Activated naive CD4-positive, alpha-beta T cell treated with anti-CD3 and anti-CD28 coated beads for 36 hours (primary cell): ENCODE results near the gene HMGXB3. TPM values are rescaled to one million over a fixed set of nuclear protein-coding genes. Genes with fewer than 3 reads are reported as not detected.
"Not testable (repeated sequence)": the region's sequence is repeated elsewhere in the genome, so short reads cannot be mapped to it uniquely, and the experiment has no call there.

ENCODE experiments used
- CTCF ChIA-PET: fragments of 350-600 bp; sonication (Branson Sonifier 250); formaldehyde crosslinking; loops from one replicate; lab custom pipeline; 2021; ENCODE audit warnings: antibody characterized with exemption; lab: Charles Lee
- DNase-seq: peaks from one replicate; pipeline ENCODE4 v3.0.0-alpha.2; 2020
- H3K27ac Mint-ChIP-seq: one replicate; pipeline ENCODE4 v1.8.0; 2021; ENCODE audit warnings: mild to moderate bottlenecking, mixed read lengths
- H3K27me3 Mint-ChIP-seq: one replicate; pipeline ENCODE4 v1.8.0; 2021; ENCODE audit warnings: low read depth, mixed read lengths
- H3K36me3 Mint-ChIP-seq: one replicate; pipeline ENCODE4 v1.8.0; 2021; ENCODE audit warnings: low read depth, mixed read lengths
- H3K4me1 Mint-ChIP-seq: one replicate; pipeline ENCODE4 v1.8.0; 2021; ENCODE audit warnings: low read depth, mixed read lengths
- H3K4me3 Mint-ChIP-seq: one replicate; pipeline ENCODE4 v1.8.0; 2021; ENCODE audit warnings: mild to moderate bottlenecking, moderate library complexity, mixed read lengths
- H3K9me3 Mint-ChIP-seq: one replicate; pipeline ENCODE4 v1.8.0; 2021; ENCODE audit warnings: mixed read lengths
- intact Hi-C: fragments of 100-400 bp; cut with micrococcal nuclease; formaldehyde crosslinking; loops from one replicate; pipeline ENCODE4 v1.15.1; 2023
- total RNA-seq, 2 experiments: library from RNA; stranded (reverse); gene quantifications; one replicate each; pipeline ENCODE4 v1.2.3, GENCODE V29; 2021

The HMGXB3 gene
- total RNA-seq, 2 experiments from 2014 or later = 24.3 to 26.8 TPM

GRCh38 chr5:150024346-150024984 lies 23.9 kb downstream of the HMGXB3 start:
- H3K4me3 Mint-ChIP-seq = no peak overlapping the region
- H3K36me3 Mint-ChIP-seq = peaks cover 38% of the 10 kb centered on the region
- peaks cover 13% of the 10 kb centered on the region for H3K4me1 Mint-ChIP-seq
- no peaks in the 10 kb centered on the region for H3K27me3 Mint-ChIP-seq
- H3K9me3 Mint-ChIP-seq = no peaks in the 10 kb centered on the region
- H3K27ac Mint-ChIP-seq = no peak overlapping the region
- CTCF ChIA-PET = no interaction called here
- intact Hi-C loops = no loop called here
- no peak for DNase-seq

- H3K4me1 Mint-ChIP-seq = peaks cover 6% of the 10 kb centered on the region
- CTCF ChIA-PET = no interaction called here
- intact Hi-C loops = no loop called here
- H3K36me3 Mint-ChIP-seq = peaks cover 44% of the 10 kb centered on the region
- H3K27me3 Mint-ChIP-seq = no peaks in the 10 kb centered on the region
- no peak overlapping the region for H3K27ac Mint-ChIP-seq
- no peaks in the 10 kb centered on the region for H3K9me3 Mint-ChIP-seq
- DNase-seq = no peak
- H3K4me3 Mint-ChIP-seq = no peak overlapping the region
Measured at GRCh38 chr5:150026682-150027172, 26.2 kb downstream of the HMGXB3 start.

GRCh38 chr5:150028047-150028446 lies 27.5 kb downstream of the HMGXB3 start:
- H3K36me3 Mint-ChIP-seq = peaks cover 41% of the 10 kb centered on the region
- H3K27me3 Mint-ChIP-seq, H3K27ac Mint-ChIP-seq, H3K4me1 Mint-ChIP-seq, DNase-seq, H3K9me3 Mint-ChIP-seq, H3K4me3 Mint-ChIP-seq, intact Hi-C loops: not testable (repeated sequence)
- CTCF ChIA-PET = interaction anchor here (1.1 kb wide), 1 partner anchor 190 kb away, joined by 3 read pairs; no protein-coding TSS in a partner anchor

- intact Hi-C loops = no loop called here
- peaks cover 39% of the 10 kb centered on the region for H3K36me3 Mint-ChIP-seq
- H3K4me3 Mint-ChIP-seq = no peak overlapping the region
- no peak overlapping the region for H3K27ac Mint-ChIP-seq
- H3K9me3 Mint-ChIP-seq = no peaks in the 10 kb centered on the region
- DNase-seq = no peak
- no peaks in the 10 kb centered on the region for H3K4me1 Mint-ChIP-seq
- no peaks in the 10 kb centered on the region for H3K27me3 Mint-ChIP-seq
- CTCF ChIA-PET = no interaction called here
Measured at GRCh38 chr5:150033334-150033733, 32.8 kb downstream of the HMGXB3 start.

GRCh38 chr5:150034662-150035061 lies 34.1 kb downstream of the HMGXB3 start:
- no peak for DNase-seq
- CTCF ChIA-PET = interaction anchor here (1.1 kb wide), 1 partner anchor 30 kb away, joined by 3 read pairs; no protein-coding TSS in a partner anchor
- Mint-ChIP-seq H3K4me3 (no peak overlapping the region), H3K9me3 (no peaks in the 10 kb centered on the region), H3K27ac (no peak overlapping the region), H3K4me1 (no peaks in the 10 kb centered on the region), H3K27me3 (no peaks in the 10 kb centered on the region), H3K36me3 (peaks cover 38% of the 10 kb centered on the region)
- intact Hi-C loops = no loop called here

GRCh38 chr5:150035139-150035895 lies 34.8 kb downstream of the HMGXB3 start:
- H3K4me1 Mint-ChIP-seq = no peaks in the 10 kb centered on the region
- CTCF ChIA-PET = interaction anchor here (1.1 kb wide), 1 partner anchor 30 kb away, joined by 3 read pairs; no protein-coding TSS in a partner anchor
- H3K36me3 Mint-ChIP-seq = peaks cover 39% of the 10 kb centered on the region
- H3K27ac Mint-ChIP-seq = no peak overlapping the region
- no peaks in the 10 kb centered on the region for H3K9me3 Mint-ChIP-seq
- no peaks in the 10 kb centered on the region for H3K27me3 Mint-ChIP-seq
- intact Hi-C loops = no loop called here
- no peak overlapping the region for H3K4me3 Mint-ChIP-seq
- DNase-seq = no peak

GRCh38 chr5:150036513-150036912 lies 36.0 kb downstream of the HMGXB3 start:
- no peak for DNase-seq
- Mint-ChIP-seq H3K27ac (no peak overlapping the region), H3K36me3 (peaks cover 43% of the 10 kb centered on the region), H3K4me3 (no peak overlapping the region), H3K9me3 (no peaks in the 10 kb centered on the region), H3K27me3 (no peaks in the 10 kb centered on the region), H3K4me1 (no peaks in the 10 kb centered on the region)
- intact Hi-C loops = no loop called here
- CTCF ChIA-PET = no interaction called here

GRCh38 chr5:150038547-150038946 lies 38.0 kb downstream of the HMGXB3 start:
- intact Hi-C loops = no loop called here
- Mint-ChIP-seq H3K4me3 (no peak overlapping the region), H3K9me3 (no peaks in the 10 kb centered on the region), H3K36me3 (peaks cover 46% of the 10 kb centered on the region), H3K4me1 (peaks cover 2% of the 10 kb centered on the region), H3K27me3 (no peaks in the 10 kb centered on the region), H3K27ac (no peak overlapping the region)
- no peak for DNase-seq
- CTCF ChIA-PET = interaction anchor here (0.9 kb wide), 1 partner anchor 47 kb away, joined by 3 read pairs; no protein-coding TSS in a partner anchor

- Mint-ChIP-seq H3K9me3 (no peaks in the 10 kb centered on the region), H3K4me1 (peaks cover 2% of the 10 kb centered on the region), H3K27me3 (no peaks in the 10 kb centered on the region), H3K36me3 (peaks cover 41% of the 10 kb centered on the region), H3K27ac (no peak overlapping the region), H3K4me3 (no peak overlapping the region)
- intact Hi-C loops = no loop called here
- CTCF ChIA-PET = interaction anchor here (0.6 to 1.2 kb wide), 4 partner anchors 13 to 315 kb away, joined by 3 to 5 read pairs (median 3); no protein-coding TSS in a partner anchor
- no peak for DNase-seq
Measured at GRCh38 chr5:150042459-150042858, 41.9 kb downstream of the HMGXB3 start.

- no peak overlapping the region for H3K4me3 Mint-ChIP-seq
- DNase-seq = no peak
- H3K27ac Mint-ChIP-seq = peak overlapping the region; percentile 7
- intact Hi-C loops = no loop called here
- no peaks in the 10 kb centered on the region for H3K27me3 Mint-ChIP-seq
- H3K9me3 Mint-ChIP-seq = no peaks in the 10 kb centered on the region
- H3K36me3 Mint-ChIP-seq = peaks cover 34% of the 10 kb centered on the region
- H3K4me1 Mint-ChIP-seq = peaks cover 2% of the 10 kb centered on the region
- CTCF ChIA-PET = no interaction called here
Measured at GRCh38 chr5:150043657-150044328, 43.3 kb downstream of the HMGXB3 start.

- Mint-ChIP-seq H3K4me3 (no peak overlapping the region), H3K4me1 (peaks cover 2% of the 10 kb centered on the region), H3K27me3 (no peaks in the 10 kb centered on the region), H3K27ac (no peak overlapping the region), H3K9me3 (no peaks in the 10 kb centered on the region), H3K36me3 (peaks cover 40% of the 10 kb centered on the region)
- CTCF ChIA-PET = no interaction called here
- no peak for DNase-seq
- intact Hi-C loops = no loop called here
Measured at GRCh38 chr5:150044329-150044681, 43.8 kb downstream of the HMGXB3 start.

GRCh38 chr5:150044712-150045111 lies 44.2 kb downstream of the HMGXB3 start:
- CTCF ChIA-PET = no interaction called here
- DNase-seq = no peak
- H3K27me3 Mint-ChIP-seq = no peaks in the 10 kb centered on the region
- H3K4me1 Mint-ChIP-seq = peaks cover 2% of the 10 kb centered on the region
- H3K27ac Mint-ChIP-seq = no peak overlapping the region
- peaks cover 44% of the 10 kb centered on the region for H3K36me3 Mint-ChIP-seq
- intact Hi-C loops = no loop called here
- no peak overlapping the region for H3K4me3 Mint-ChIP-seq
- no peaks in the 10 kb centered on the region for H3K9me3 Mint-ChIP-seq
